SK-N-SH (cell line): ENCODE measurements around the gene OCA2. TPM values are rescaled to one million over a fixed set of nuclear protein-coding genes. Genes with fewer than 3 reads are reported as not detected.

Source experiments
- CTCF ChIA-PET: fragments of 300-600, 350-600 bp; formaldehyde crosslinking; extraction: SDS; loops from one replicate; lab custom pipeline; 2021; lab: Yijun Ruan, JAX
- POLR2A ChIA-PET: fragments of 350-600 bp; sonication (Branson Sonifier 250); formaldehyde crosslinking; extraction: SDS; loops from one replicate; lab custom pipeline; 2020; ENCODE audit warnings: antibody characterized with exemption, inconsistent platforms; lab: Yijun Ruan, JAX
- DNase-seq: peaks from one replicate; pipeline ENCODE4 v3.0.0; 2012
- H2AFZ ChIP-seq: fragments of 200-600 bp; sonication (generic); 2 replicates; pipeline ENCODE4 v1.8.1; 2016; ENCODE audit warnings: antibody characterized with exemption, mild to moderate bottlenecking, low read depth
- H3F3A ChIP-seq: fragments of 200-600 bp; sonication (generic); replicated peaks from 2 replicates; pipeline ENCODE3; 2016; ENCODE audit warnings: antibody characterized with exemption, mild to moderate bottlenecking; ENCODE audit not compliant: insufficient read depth
- H3K27ac ChIP-seq, 2 experiments: fragments of 200-500 bp in 1 of 2; fragments of 200-600 bp in 1 of 2; sonication (Bioruptor generic) in 1 of 2; sonication (generic), shearing (Covaris generic) in 1 of 2; 2 replicates each; pipeline versions ENCODE4 v1.5.1 to v1.6.1; 2014 to 2016; ENCODE audit warnings: low read depth in 2 of 2, inconsistent platforms in 1 of 2, low read length in 1 of 2, mild to moderate bottlenecking in 1 of 2, mixed read lengths in 1 of 2
- H3K27me3 ChIP-seq: fragments of 200-600 bp; sonication (generic), shearing (Covaris generic); 2 replicates; pipeline ENCODE4 v1.6.1; 2016; ENCODE audit warnings: mixed run types; ENCODE audit not compliant: insufficient read depth
- H3K36me3 ChIP-seq, 2 experiments: fragments of 200-500 bp in 1 of 2; fragments of 200-600 bp in 1 of 2; sonication (Bioruptor generic) in 1 of 2; sonication (generic) in 1 of 2; replicated peaks in 1 of 2; 2 replicates each; pipeline versions ENCODE3 to v1.5.1; 2014 to 2016; ENCODE audit warnings: low read length in 1 of 2, mild to moderate bottlenecking in 1 of 2; ENCODE audit not compliant: insufficient read depth in 2 of 2, control insufficient read depth in 1 of 2
- H3K4me1 ChIP-seq, 2 experiments: fragments of 200-500 bp in 1 of 2; fragments of 200-600 bp in 1 of 2; sonication (Bioruptor generic) in 1 of 2; sonication (generic), shearing (Covaris generic) in 1 of 2; 2 replicates each; pipeline versions ENCODE4 v1.5.1 to v1.6.1; 2014 to 2016; ENCODE audit warnings: low read depth in 1 of 2, low read length in 1 of 2, mixed run types in 1 of 2; ENCODE audit not compliant: insufficient read depth in 2 of 2, control insufficient read depth in 1 of 2
- H3K4me2 ChIP-seq: fragments of 200-600 bp; sonication (generic), shearing (Covaris generic); 2 replicates; pipeline ENCODE4 v1.6.1; 2017; ENCODE audit warnings: mixed run types
- H3K4me3 ChIP-seq, 2 experiments: fragments of 200-500 bp in 1 of 2; fragments of 200-600 bp in 1 of 2; sonication (Bioruptor generic) in 1 of 2; sonication (generic), shearing (Covaris generic) in 1 of 2; 2 replicates each; pipeline versions ENCODE4 v1.5.1 to v1.8.1; 2014 to 2016; ENCODE audit warnings: low read depth in 2 of 2, inconsistent platforms in 1 of 2, low read length in 1 of 2, mild to moderate bottlenecking in 1 of 2, mixed read lengths in 1 of 2, moderate library complexity in 1 of 2
- H3K79me2 ChIP-seq: fragments of 200-600 bp; sonication (generic); 2 replicates; pipeline ENCODE4 v1.8.1; 2017; ENCODE audit warnings: mild to moderate bottlenecking; ENCODE audit not compliant: insufficient read depth
- H3K9ac ChIP-seq: fragments of 200-600 bp; sonication (generic); 2 replicates; pipeline ENCODE4 v1.6.1; 2017; ENCODE audit warnings: mixed run types
- H3K9me2 ChIP-seq: fragments of 200-600 bp; sonication (generic); 2 replicates; pipeline ENCODE4 v1.6.1; 2017; ENCODE audit warnings: mixed run types
- H3K9me3 ChIP-seq: fragments of 200-600 bp; sonication (generic); 2 replicates; pipeline ENCODE4 v1.6.1; 2017; ENCODE audit warnings: mixed run types, mild to moderate bottlenecking, moderate library complexity
- H4K20me1 ChIP-seq: fragments of 200-600 bp; sonication (generic); 2 replicates; pipeline ENCODE4 v1.6.1; 2017; ENCODE audit warnings: mild to moderate bottlenecking, mixed run types; ENCODE audit not compliant: insufficient read depth
- CTCF ChIP-seq: fragments of 200-600 bp; sonication (generic); IDR thresholded peaks from 2 replicates; pipeline ENCODE4 v1.6.1; 2017; ENCODE audit warnings: antibody characterized with exemption, mild to moderate bottlenecking, moderate library complexity
- EZH2phosphoT487 ChIP-seq: fragments of 200-600 bp; sonication (generic); IDR thresholded peaks from 2 replicates; pipeline ENCODE4 v1.6.1; 2017; ENCODE audit warnings: low read depth, mixed run types, mild to moderate bottlenecking, antibody characterized with exemption, moderate library complexity, borderline replicate concordance
- FOSL2 ChIP-seq: IDR thresholded peaks from 2 replicates; pipeline ENCODE4 v1.4.0; 2012; ENCODE audit warnings: low read depth, mild to moderate bottlenecking, moderate library complexity, borderline replicate concordance
- FOXJ3 ChIP-seq: sonication (generic); formaldehyde crosslinking; IDR thresholded peaks from 2 replicates; pipeline ENCODE4 v1.5.1; 2020; ENCODE audit warnings: mild to moderate bottlenecking, missing genetic modification reagents
- FOXM1 ChIP-seq: IDR thresholded peaks from 2 replicates; pipeline ENCODE4 v1.4.0; 2012; ENCODE audit warnings: low read depth, mild to moderate bottlenecking
- GATA2 ChIP-seq: sonication (generic); formaldehyde crosslinking; IDR thresholded peaks from 2 replicates; pipeline ENCODE4 v1.5.0; 2020; ENCODE audit warnings: mild to moderate bottlenecking, missing genetic modification reagents
- IRF3 ChIP-seq: fragments of 150-350 bp; IDR thresholded peaks from 2 replicates; pipeline ENCODE4 v1.6.1; 2016; ENCODE audit warnings: mild to moderate bottlenecking, low read depth, low read length
- JUND ChIP-seq: IDR thresholded peaks from 2 replicates; pipeline ENCODE4 v1.4.0; 2012
- NFIC ChIP-seq: IDR thresholded peaks from 2 replicates; pipeline ENCODE4 v1.4.0; 2012; ENCODE audit warnings: borderline replicate concordance
- PBX3 ChIP-seq: IDR thresholded peaks from 2 replicates; pipeline ENCODE4; 2012
- POLR2AphosphoS5 ChIP-seq: IDR thresholded peaks from 2 replicates; pipeline ENCODE4 v1.6.1; 2012; ENCODE audit warnings: low read depth, low read length
- REST ChIP-seq: IDR thresholded peaks from 2 replicates; pipeline ENCODE4 v1.6.1; 2012; ENCODE audit warnings: mild to moderate bottlenecking, low read depth, low read length, moderate library complexity
- RFX5 ChIP-seq: IDR thresholded peaks from 2 replicates; pipeline ENCODE4 v1.6.1; 2012; ENCODE audit warnings: mild to moderate bottlenecking, improper control_type of control experiment, low read length
- RXRA ChIP-seq: IDR thresholded peaks from 2 replicates; pipeline ENCODE4 v1.4.0; 2012; ENCODE audit warnings: low read depth, mild to moderate bottlenecking, borderline replicate concordance
- SIN3A ChIP-seq: IDR thresholded peaks from 2 replicates; pipeline ENCODE4 v1.6.1; 2012; ENCODE audit warnings: low read depth, mild to moderate bottlenecking, low read length, moderate library complexity, borderline replicate concordance
- TCF12 ChIP-seq: IDR thresholded peaks from 2 replicates; pipeline ENCODE4 v1.4.0; 2012
- USF1 ChIP-seq: IDR thresholded peaks from 2 replicates; pipeline ENCODE4 v1.4.0; 2012; ENCODE audit warnings: low read depth, borderline replicate concordance
- YY1 ChIP-seq: IDR thresholded peaks from 2 replicates; pipeline ENCODE4 v1.4.0; 2012; ENCODE audit warnings: low read depth, mild to moderate bottlenecking
- WGBS: methylation state at CpG from one replicate; pipeline ENCODE4 v1.1.6; 2017; ENCODE audit warnings: low lambda C conversion rate; 5-methylcytosine and 5-hydroxymethylcytosine counted together
- polyA plus RNA-seq, 3 experiments: library from polyadenylated mRNA; depleted of rRNA; stranded (reverse); fragments of >200 nt; gene quantifications; 2 replicates each; pipeline ENCODE4 v1.2.3, GENCODE V29; 2012

The OCA2 gene
- polyA plus RNA-seq, 1 of the 3 experiments (the other 2 are of a cell fraction) = 0.16 TPM

- TF ChIP-seq YY1 (no peak), SIN3A (no peak), EZH2phosphoT487 (no peak)
Observed at GRCh38 chr15:28112101-28112760, 13.1 kb upstream of the OCA2 start (continued).

GRCh38 chr15:28111543-28111942 lies 12.4 kb upstream of the OCA2 start:
- peaks cover 8 to 46% of the 10 kb centered on the region in 2 experiments for H3K36me3 ChIP-seq
- H3K9ac ChIP-seq = no peak overlapping the region
- no peaks in the 10 kb centered on the region for H3K4me1 ChIP-seq
- no peaks in the 10 kb centered on the region for H3K9me3 ChIP-seq
- CTCF ChIA-PET = interaction anchor here (1.3 kb wide), 1 partner anchor 15 kb away, joined by 7 read pairs; no protein-coding TSS in a partner anchor
- H3K27ac ChIP-seq = no peak overlapping the region
- peak; percentile 16 for DNase-seq
- H3K4me2 ChIP-seq = no peak overlapping the region
- H3K79me2 ChIP-seq = no peaks in the 10 kb centered on the region
- H3K9me2 ChIP-seq = no peaks in the 10 kb centered on the region
- POLR2A ChIA-PET = no interaction called here
- H4K20me1 ChIP-seq = no peaks in the 10 kb centered on the region
- peaks cover 4% of the 10 kb centered on the region for H3F3A ChIP-seq
- TF ChIP-seq EZH2phosphoT487 = no peak
- TF ChIP-seq FOXJ3 (CRISPR knock-in tag) = no peak
- no peak for TF ChIP-seq NFIC
- TF ChIP-seq IRF3 = no peak
- TF ChIP-seq GATA2 (CRISPR knock-in tag) = no peak
- no peak for TF ChIP-seq YY1
- no peak for TF ChIP-seq JUND
- no peak overlapping the region for H2AFZ ChIP-seq
- 92% methylated on average over 26 of the region's 26 CpGs for WGBS
- H3K27me3 ChIP-seq = no peaks in the 10 kb centered on the region
- no peak overlapping the region for H3K4me3 ChIP-seq

- CTCF ChIA-PET = interaction anchor here (0.7 to 3.1 kb wide), 6 partner anchors 12 to 1219 kb away, joined by 3 to 13 read pairs (median 6); partner anchors contain the start of gene OCA2
- H3K4me1 ChIP-seq = no peaks in the 10 kb centered on the region; a peak in 1 of 4 replicates
- no peak overlapping the region for H2AFZ ChIP-seq
- no peak for DNase-seq
- POLR2A ChIA-PET = no interaction called here
- H3K27me3 ChIP-seq = no peaks in the 10 kb centered on the region
- 81% methylated on average over 6 of the region's 7 CpGs for WGBS
- no peaks in the 10 kb centered on the region for H4K20me1 ChIP-seq
- no peaks in the 10 kb centered on the region for H3K9me2 ChIP-seq
- no peaks in the 10 kb centered on the region for H3K79me2 ChIP-seq
- H3K27ac ChIP-seq = no peak overlapping the region
- no peaks in the 10 kb centered on the region for H3K9me3 ChIP-seq
- no peak overlapping the region for H3K4me3 ChIP-seq
- H3K4me2 ChIP-seq = no peak overlapping the region
- peaks cover 8 to 42% of the 10 kb centered on the region in 2 experiments for H3K36me3 ChIP-seq
- H3K9ac ChIP-seq = no peak overlapping the region
- peaks cover 4% of the 10 kb centered on the region for H3F3A ChIP-seq
- TF ChIP-seq POLR2AphosphoS5 (no peak), FOSL2 (no peak), CTCF (no peak), FOXJ3 (CRISPR knock-in tag) (no peak), FOXM1 (no peak), REST (no peak), PBX3 (no peak), USF1 (no peak), YY1 (no peak), TCF12 (no peak), RXRA (no peak), RFX5 (no peak)
Observed at GRCh38 chr15:28110481-28110881, 11.4 kb upstream of the OCA2 start.
